NCI-H526 treated with DMSO at 0.1 percent for 48 hours (cell line): ENCODE results near the gene SUCNR1.
"Not testable (repeated sequence)": the region's sequence is repeated elsewhere in the genome, so short reads cannot be mapped to it uniquely, and the experiment has no call there.

Source experiments
- DNase-seq: peaks from one replicate; lab custom pipeline; 2025; lab: John Stamatoyannopoulos, UW

SUCNR1 gene

GRCh38 chr3:151900884-151901643 lies 27.6 kb downstream of the SUCNR1 start:
- DNase-seq: no peak

- no peak for DNase-seq
Measured at GRCh38 chr3:151901644-151902285, 28.3 kb downstream of the SUCNR1 start.

- DNase-seq: no peak
Measured at GRCh38 chr3:151903501-151903991, 30.1 kb downstream of the SUCNR1 start.

GRCh38 chr3:151905647-151906046 lies 32.2 kb downstream of the SUCNR1 start:
- DNase-seq: no peak

GRCh38 chr3:151906751-151907150 lies 33.3 kb downstream of the SUCNR1 start:
- DNase-seq: no peak

GRCh38 chr3:151908399-151908798 lies 35.0 kb downstream of the SUCNR1 start:
- DNase-seq: no peak

- no peak for DNase-seq
Measured at GRCh38 chr3:151909681-151910405, 36.4 kb downstream of the SUCNR1 start.

- no peak for DNase-seq
Measured at GRCh38 chr3:151911462-151911861, 38.0 kb downstream of the SUCNR1 start.

GRCh38 chr3:151912028-151912427 lies 38.6 kb downstream of the SUCNR1 start:
- no peak for DNase-seq

- no peak for DNase-seq
Measured at GRCh38 chr3:151916781-151917180, 43.3 kb downstream of the SUCNR1 start.

GRCh38 chr3:151918253-151919029 lies 45.0 kb downstream of the SUCNR1 start:
- DNase-seq: peak; percentile 72

- no peak for DNase-seq
Measured at GRCh38 chr3:151919030-151919328, 45.5 kb downstream of the SUCNR1 start.

- DNase-seq: no peak
Measured at GRCh38 chr3:151919446-151919845, 46.0 kb downstream of the SUCNR1 start.

GRCh38 chr3:151923901-151924300 lies 50.5 kb downstream of the SUCNR1 start:
- no peak for DNase-seq

GRCh38 chr3:151924753-151925152 lies 51.3 kb downstream of the SUCNR1 start:
- no peak for DNase-seq

- DNase-seq: no peak
Measured at GRCh38 chr3:151925419-151925818, 52.0 kb downstream of the SUCNR1 start.

GRCh38 chr3:151925876-151926275 lies 52.4 kb downstream of the SUCNR1 start:
- DNase-seq: no peak

- DNase-seq: no peak
Measured at GRCh38 chr3:151926956-151927355, 53.5 kb downstream of the SUCNR1 start.

GRCh38 chr3:151927915-151928525 lies 54.6 kb downstream of the SUCNR1 start:
- not testable (repeated sequence) for DNase-seq

GRCh38 chr3:151931171-151931570 lies 57.7 kb downstream of the SUCNR1 start:
- DNase-seq: no peak

- DNase-seq: no peak
Measured at GRCh38 chr3:151933234-151933853, 59.9 kb downstream of the SUCNR1 start.
